Endometrium (tissue), 2 donors: ENCODE results near the gene CHGA.

Source experiments
- FAIRE-seq: peaks from 2 replicates; lab custom pipeline; 2012; peaks lifted over from hg19 to GRCh38; lab: Jason Lieb, UNC
- donor health status: control.
- donor health status: control.

Gene CHGA

GRCh38 chr14:92922883-92923743 lies at the start of gene CHGA:
TSS of gene CHGA (plus strand) at chr14:92923150. CDS start at chr14:92923360, 210 bp downstream.
- no peak for FAIRE-seq

- FAIRE-seq: no peak
Measured at GRCh38 chr14:92874962-92875661, 47.8 kb upstream of the CHGA start.

GRCh38 chr14:92877757-92878431 lies 45.1 kb upstream of the CHGA start:
- FAIRE-seq: no peak

- FAIRE-seq: no peak
Measured at GRCh38 chr14:92880351-92880750, 42.6 kb upstream of the CHGA start.

GRCh38 chr14:92880851-92881250 lies 42.1 kb upstream of the CHGA start:
- no peak for FAIRE-seq

GRCh38 chr14:92883066-92883465 lies 39.9 kb upstream of the CHGA start:
- no peak for FAIRE-seq

GRCh38 chr14:92884410-92884809 lies 38.5 kb upstream of the CHGA start:
- FAIRE-seq: no peak

- FAIRE-seq: no peak
Measured at GRCh38 chr14:92885279-92886061, 37.5 kb upstream of the CHGA start.

GRCh38 chr14:92886337-92886736 lies 36.6 kb upstream of the CHGA start:
- no peak for FAIRE-seq

GRCh38 chr14:92887157-92887556 lies 35.8 kb upstream of the CHGA start:
- no peak for FAIRE-seq

GRCh38 chr14:92888896-92889295 lies 34.1 kb upstream of the CHGA start:
- no peak for FAIRE-seq

GRCh38 chr14:92890830-92891588 lies 31.9 kb upstream of the CHGA start:
- FAIRE-seq: no peak

GRCh38 chr14:92892589-92892988 lies 30.4 kb upstream of the CHGA start:
- FAIRE-seq: no peak

- no peak for FAIRE-seq
Measured at GRCh38 chr14:92895352-92895878, 27.5 kb upstream of the CHGA start.

- FAIRE-seq: no peak
Measured at GRCh38 chr14:92897922-92898565, 24.9 kb upstream of the CHGA start.

GRCh38 chr14:92898566-92899131 lies 24.3 kb upstream of the CHGA start:
- no peak for FAIRE-seq

GRCh38 chr14:92900660-92901059 lies 22.3 kb upstream of the CHGA start:
- FAIRE-seq: no peak

- no peak for FAIRE-seq
Measured at GRCh38 chr14:92902191-92902590, 20.8 kb upstream of the CHGA start.

GRCh38 chr14:92902726-92903125 lies 20.2 kb upstream of the CHGA start:
- FAIRE-seq: no peak

- no peak for FAIRE-seq
Measured at GRCh38 chr14:92903359-92903758, 19.6 kb upstream of the CHGA start.
